ENCODE results near the gene ACTN4.
A peak's percentile ranks its signal among the peaks of the same experiment; 100 is the strongest.

Gene ACTN4

GRCh38 chr19:38634757-38635482, 12.5 kb upstream of the ACTN4 start:
- H3K4me3 ChIP-seq (ENCODE audit: low read length), result no peak overlapping the region
- DNase-seq (ENCODE audit: low read depth, low spot score), result peak; percentile 35

- no peak for DNase-seq (ENCODE audit: low read depth, low spot score)
- H3K4me3 ChIP-seq (ENCODE audit: low read length), result no peak overlapping the region
Measured at GRCh38 chr19:38635483-38636399, 11.7 kb upstream of the ACTN4 start.

- no peak for DNase-seq (ENCODE audit: low read depth, low spot score)
Measured at GRCh38 chr19:38638461-38638860, 9.0 kb upstream of the ACTN4 start.

GRCh38 chr19:38639679-38640078, 7.8 kb upstream of the ACTN4 start:
- DNase-seq (ENCODE audit: low read depth, low spot score), result no peak
- H3K4me3 ChIP-seq (ENCODE audit: low read length), result no peak overlapping the region

More at GRCh38 chr19:38638461-38638860, 9.0 kb upstream of the ACTN4 start:
- H3K4me3 ChIP-seq (ENCODE audit: low read length), result no peak overlapping the region

GRCh38 chr19:38640368-38640767, 7.1 kb upstream of the ACTN4 start:
- no peak for DNase-seq (ENCODE audit: low read depth, low spot score)
- H3K4me3 ChIP-seq (ENCODE audit: low read length), result no peak overlapping the region

GRCh38 chr19:38642176-38642575, 5.3 kb upstream of the ACTN4 start:
- H3K4me3 ChIP-seq (ENCODE audit: low read length), result no peak overlapping the region
- DNase-seq (ENCODE audit: low read depth, low spot score), result no peak

GRCh38 chr19:38644719-38645118, 2.7 kb upstream of the ACTN4 start:
- DNase-seq (ENCODE audit: low read depth, low spot score), result no peak

GRCh38 chr19:38647966-38648768, 718 bp downstream of the ACTN4 start:
- H3K4me3 ChIP-seq (ENCODE audit: low read length), result peak overlapping the region; percentile 83
- DNase-seq (ENCODE audit: low read depth, low spot score), result no peak

More at GRCh38 chr19:38644719-38645118, 2.7 kb upstream of the ACTN4 start:
- H3K4me3 ChIP-seq (ENCODE audit: low read length), result no peak overlapping the region

- H3K4me3 ChIP-seq (ENCODE audit: low read length), result peak overlapping the region; percentile 83
- DNase-seq (ENCODE audit: low read depth, low spot score), result no peak
Measured at GRCh38 chr19:38648769-38649304, 1.4 kb downstream of the ACTN4 start.

GRCh38 chr19:38649305-38650171, 2.1 kb downstream of the ACTN4 start:
- DNase-seq (ENCODE audit: low read depth, low spot score), result no peak
- H3K4me3 ChIP-seq (ENCODE audit: low read length), result no peak overlapping the region

GRCh38 chr19:38650172-38650775, 2.8 kb downstream of the ACTN4 start:
- no peak overlapping the region for H3K4me3 ChIP-seq (ENCODE audit: low read length)
- no peak for DNase-seq (ENCODE audit: low read depth, low spot score)

GRCh38 chr19:38650911-38651584, 3.6 kb downstream of the ACTN4 start:
- no peak for DNase-seq (ENCODE audit: low read depth, low spot score)
- H3K4me3 ChIP-seq (ENCODE audit: low read length), result no peak overlapping the region

- H3K4me3 ChIP-seq (ENCODE audit: low read length), result no peak overlapping the region
- DNase-seq (ENCODE audit: low read depth, low spot score), result no peak
Measured at GRCh38 chr19:38653028-38653571, 5.7 kb downstream of the ACTN4 start.

GRCh38 chr19:38654628-38655055, 7.2 kb downstream of the ACTN4 start:
- no peak overlapping the region for H3K4me3 ChIP-seq (ENCODE audit: low read length)
- DNase-seq (ENCODE audit: low read depth, low spot score), result no peak

GRCh38 chr19:38655148-38655824, 7.8 kb downstream of the ACTN4 start:
- no peak overlapping the region for H3K4me3 ChIP-seq (ENCODE audit: low read length)
- DNase-seq (ENCODE audit: low read depth, low spot score), result no peak

- peak; percentile 91 for DNase-seq (ENCODE audit: low read depth, low spot score)
- no peak overlapping the region for H3K4me3 ChIP-seq (ENCODE audit: low read length)
Measured at GRCh38 chr19:38656171-38656981, 8.9 kb downstream of the ACTN4 start.

Data from Jurkat, Clone E6-1 (cell line).